GM23338 (cell line): Measurements from ENCODE around the gene STAT5B.

Experiments used
- CTCF ChIP-seq, 2 experiments: fragments of 200-600 bp in 1 of 2; sonication (generic) in 1 of 2; conservative IDR thresholded peaks; 2 replicates each; pipeline versions ENCODE4 v1.5.1 to v1.6.1; 2016 to 2017; ENCODE audit warnings: antibody characterized with exemption in 2 of 2, low read depth in 2 of 2, mild to moderate bottlenecking in 2 of 2, moderate library complexity in 1 of 2
- EZH2 ChIP-seq: fragments of 200-600 bp; sonication (generic); IDR thresholded peaks from one replicate; pipeline ENCODE4 v1.8.0; 2017; ENCODE audit warnings: antibody characterized with exemption, mild to moderate bottlenecking, low read depth; ENCODE audit not compliant: unreplicated experiment
- EZH2phosphoT487 ChIP-seq: fragments of 200-600 bp; sonication (generic); IDR thresholded peaks from one replicate; pipeline ENCODE4 v1.8.1; 2018; ENCODE audit warnings: antibody characterized with exemption; ENCODE audit not compliant: unreplicated experiment
- POLR2AphosphoS5 ChIP-seq: IDR thresholded peaks from 2 replicates; pipeline ENCODE4 v1.6.1; 2016; ENCODE audit warnings: antibody characterized with exemption, low read depth
- TF ChIP-seq, protein P1 (sequence below): IDR thresholded peaks from one replicate; pipeline ENCODE4 v1.6.1; 2018; ENCODE audit warnings: antibody characterized with exemption; ENCODE audit not compliant: unreplicated experiment

DNA sequence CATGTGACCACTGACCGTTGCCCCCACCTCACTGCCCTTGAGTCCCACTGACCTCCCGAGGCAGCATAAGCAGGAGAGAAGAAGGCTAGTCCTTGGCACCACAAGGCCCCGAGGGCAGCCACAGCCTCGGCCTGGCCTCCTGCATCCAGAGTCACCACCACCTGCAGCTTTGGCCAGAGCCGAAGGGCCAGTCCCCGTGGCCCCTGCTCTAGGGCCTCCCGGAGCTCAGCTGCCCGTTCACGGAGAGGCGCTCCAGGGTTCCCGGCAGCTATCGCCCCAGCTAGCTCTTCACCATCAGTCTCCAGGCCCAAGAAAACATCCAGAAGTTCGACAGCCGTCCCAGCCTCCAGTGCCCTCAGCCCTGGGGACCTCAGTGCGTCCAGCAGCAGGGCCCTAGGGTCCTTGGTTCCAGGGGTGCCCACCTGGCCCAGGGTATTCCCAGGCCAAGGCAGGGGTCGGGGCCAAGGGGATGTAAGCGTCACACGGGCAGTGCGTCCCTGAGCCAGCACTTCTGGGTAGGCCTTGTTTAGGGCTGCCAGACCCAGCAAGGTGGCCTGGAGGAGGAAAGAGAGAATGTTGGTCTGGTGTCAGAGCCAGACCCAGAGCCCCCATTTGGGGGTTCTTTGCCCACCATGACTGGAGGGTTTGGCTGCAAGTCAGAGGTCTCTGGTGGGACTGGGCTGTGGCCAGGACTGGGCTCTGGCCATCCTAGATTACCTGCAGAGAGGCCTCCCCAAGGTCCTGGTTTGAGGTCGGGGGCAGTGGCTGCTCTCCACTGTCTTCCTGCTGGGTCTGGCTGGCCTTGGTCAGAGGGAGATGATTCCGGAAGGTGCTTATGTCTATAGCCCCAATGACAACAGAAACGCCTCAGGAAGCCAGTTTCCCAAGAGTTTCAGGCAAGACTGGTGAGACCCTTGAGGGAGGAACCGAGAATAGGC, 83.7 kb downstream of the STAT5B start:
- TF ChIP-seq POLR2AphosphoS5 (no peak), CTCF (conservative IDR thresholded peaks at IDR 0.05; ENCODE audit: low read depth in 2 of 2) (no peak), EZH2 (no peak), EZH2phosphoT487 (no peak)
- TF ChIP-seq, protein P1, sequence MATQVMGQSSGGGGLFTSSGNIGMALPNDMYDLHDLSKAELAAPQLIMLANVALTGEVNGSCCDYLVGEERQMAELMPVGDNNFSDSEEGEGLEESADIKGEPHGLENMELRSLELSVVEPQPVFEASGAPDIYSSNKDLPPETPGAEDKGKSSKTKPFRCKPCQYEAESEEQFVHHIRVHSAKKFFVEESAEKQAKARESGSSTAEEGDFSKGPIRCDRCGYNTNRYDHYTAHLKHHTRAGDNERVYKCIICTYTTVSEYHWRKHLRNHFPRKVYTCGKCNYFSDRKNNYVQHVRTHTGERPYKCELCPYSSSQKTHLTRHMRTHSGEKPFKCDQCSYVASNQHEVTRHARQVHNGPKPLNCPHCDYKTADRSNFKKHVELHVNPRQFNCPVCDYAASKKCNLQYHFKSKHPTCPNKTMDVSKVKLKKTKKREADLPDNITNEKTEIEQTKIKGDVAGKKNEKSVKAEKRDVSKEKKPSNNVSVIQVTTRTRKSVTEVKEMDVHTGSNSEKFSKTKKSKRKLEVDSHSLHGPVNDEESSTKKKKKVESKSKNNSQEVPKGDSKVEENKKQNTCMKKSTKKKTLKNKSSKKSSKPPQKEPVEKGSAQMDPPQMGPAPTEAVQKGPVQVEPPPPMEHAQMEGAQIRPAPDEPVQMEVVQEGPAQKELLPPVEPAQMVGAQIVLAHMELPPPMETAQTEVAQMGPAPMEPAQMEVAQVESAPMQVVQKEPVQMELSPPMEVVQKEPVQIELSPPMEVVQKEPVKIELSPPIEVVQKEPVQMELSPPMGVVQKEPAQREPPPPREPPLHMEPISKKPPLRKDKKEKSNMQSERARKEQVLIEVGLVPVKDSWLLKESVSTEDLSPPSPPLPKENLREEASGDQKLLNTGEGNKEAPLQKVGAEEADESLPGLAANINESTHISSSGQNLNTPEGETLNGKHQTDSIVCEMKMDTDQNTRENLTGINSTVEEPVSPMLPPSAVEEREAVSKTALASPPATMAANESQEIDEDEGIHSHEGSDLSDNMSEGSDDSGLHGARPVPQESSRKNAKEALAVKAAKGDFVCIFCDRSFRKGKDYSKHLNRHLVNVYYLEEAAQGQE = no peak
